ENCODE results near the gene ITPR1.
"Not testable (repeated sequence)": the region's sequence is repeated elsewhere in the genome, so short reads cannot be mapped to it uniquely, and the experiment has no call there.

ITPR1 gene

GRCh38 chr3:4748701-4749378 is 255.7 kb downstream of the ITPR1 start:
- FAIRE-seq, result no peak

GRCh38 chr3:4749567-4750002 is 256.4 kb downstream of the ITPR1 start:
- FAIRE-seq, result no peak

GRCh38 chr3:4750306-4750968 is 257.3 kb downstream of the ITPR1 start:
- no peak for FAIRE-seq

DNA sequence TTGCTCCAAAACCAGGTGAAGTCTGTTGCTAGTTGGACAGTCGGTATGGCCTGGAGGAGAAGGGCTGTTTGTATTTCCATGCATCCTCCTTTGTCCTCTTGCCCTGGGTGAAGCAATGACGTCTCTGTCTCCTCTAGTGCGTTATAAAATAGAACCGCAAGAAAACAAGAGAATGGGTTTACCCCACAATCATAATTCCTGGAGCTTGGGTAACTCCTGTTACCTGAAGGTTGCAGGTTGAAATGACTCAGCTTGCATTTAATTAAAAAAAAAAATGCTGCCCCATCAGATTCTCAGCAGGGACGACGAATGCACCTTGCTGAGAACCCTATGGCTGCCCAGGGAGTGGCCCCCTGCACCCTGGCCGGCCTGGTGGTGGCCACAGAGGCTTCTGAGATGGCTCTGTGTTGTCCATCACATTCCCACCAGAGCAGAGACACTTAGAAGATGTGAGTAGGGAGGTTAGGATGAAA is 257.9 kb downstream of the ITPR1 start:
- FAIRE-seq, result no peak

GRCh38 chr3:4751502-4752101 is 258.5 kb downstream of the ITPR1 start:
- FAIRE-seq, result no peak

GRCh38 chr3:4752201-4753072 is 259.3 kb downstream of the ITPR1 start:
- no peak for FAIRE-seq

DNA sequence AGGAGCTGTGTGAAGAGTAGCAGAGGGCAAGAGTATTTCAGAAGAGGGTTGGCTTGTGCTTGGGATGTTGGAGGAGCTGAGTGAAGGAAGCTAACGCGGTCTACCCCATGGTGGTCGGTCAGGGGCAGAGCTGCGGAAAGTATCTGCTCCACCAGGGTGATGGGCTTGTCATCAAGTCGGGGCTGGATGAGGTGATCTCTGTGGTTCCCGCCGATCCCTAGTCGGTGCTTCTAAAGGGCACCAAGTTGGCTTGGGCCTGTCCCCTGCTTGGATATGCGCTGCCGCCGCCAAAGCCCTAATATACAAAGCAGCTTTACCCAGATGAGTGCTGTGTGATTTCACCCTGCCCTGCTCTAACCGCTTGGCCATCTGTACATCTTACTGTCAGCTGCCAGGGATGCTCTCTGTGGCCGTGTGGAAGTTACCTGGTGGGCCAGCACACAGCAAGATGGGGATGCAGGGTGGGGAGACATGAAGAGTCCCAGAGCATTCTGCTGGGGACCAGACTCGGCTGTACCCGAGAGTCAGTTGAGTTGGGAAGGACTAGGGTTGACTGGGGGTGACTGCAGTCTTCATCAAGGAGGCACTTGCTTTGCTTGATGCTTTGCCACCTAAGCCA is 260.0 kb downstream of the ITPR1 start:
- FAIRE-seq, result no peak

GRCh38 chr3:4754180-4755086 is 261.3 kb downstream of the ITPR1 start:
- FAIRE-seq, result no peak

- no peak for FAIRE-seq
Observed at GRCh38 chr3:4755566-4755965, 262.4 kb downstream of the ITPR1 start.

DNA sequence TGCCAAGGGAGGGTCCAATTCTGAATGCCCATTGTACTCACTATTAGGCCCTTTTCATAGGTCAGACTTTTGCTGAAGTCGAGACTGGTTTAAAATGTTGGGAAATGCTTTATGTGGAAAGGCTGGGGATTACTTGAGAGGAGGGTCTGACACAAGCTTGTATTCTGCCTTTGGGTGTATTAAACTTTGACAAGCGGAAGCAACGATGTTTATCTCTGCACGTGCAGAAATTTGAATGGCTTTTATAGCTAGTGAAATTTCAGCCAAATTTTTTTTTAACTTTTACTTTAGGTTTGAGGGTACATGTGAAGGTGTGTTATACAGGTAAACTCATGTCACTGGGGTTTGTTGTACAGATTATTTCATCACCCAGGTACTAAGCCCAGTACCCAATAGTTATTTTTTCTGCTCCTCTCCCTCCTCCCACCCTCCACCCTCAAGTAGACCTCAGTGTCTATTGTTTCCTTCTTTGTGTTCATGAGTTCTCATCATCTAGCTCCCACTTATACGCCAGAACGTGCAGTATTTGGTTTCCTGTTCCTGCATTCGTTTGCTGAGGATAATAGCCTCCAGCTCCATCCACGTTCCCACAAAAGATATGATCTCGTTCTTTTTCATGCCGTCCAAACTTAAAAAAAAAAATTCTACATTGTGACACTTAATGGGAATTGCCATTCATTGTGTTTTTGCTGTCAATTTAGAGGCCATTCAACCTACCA is 263.1 kb downstream of the ITPR1 start:
- FAIRE-seq, result no peak

GRCh38 chr3:4756855-4757574 is 263.9 kb downstream of the ITPR1 start:
- FAIRE-seq, result no peak

DNA sequence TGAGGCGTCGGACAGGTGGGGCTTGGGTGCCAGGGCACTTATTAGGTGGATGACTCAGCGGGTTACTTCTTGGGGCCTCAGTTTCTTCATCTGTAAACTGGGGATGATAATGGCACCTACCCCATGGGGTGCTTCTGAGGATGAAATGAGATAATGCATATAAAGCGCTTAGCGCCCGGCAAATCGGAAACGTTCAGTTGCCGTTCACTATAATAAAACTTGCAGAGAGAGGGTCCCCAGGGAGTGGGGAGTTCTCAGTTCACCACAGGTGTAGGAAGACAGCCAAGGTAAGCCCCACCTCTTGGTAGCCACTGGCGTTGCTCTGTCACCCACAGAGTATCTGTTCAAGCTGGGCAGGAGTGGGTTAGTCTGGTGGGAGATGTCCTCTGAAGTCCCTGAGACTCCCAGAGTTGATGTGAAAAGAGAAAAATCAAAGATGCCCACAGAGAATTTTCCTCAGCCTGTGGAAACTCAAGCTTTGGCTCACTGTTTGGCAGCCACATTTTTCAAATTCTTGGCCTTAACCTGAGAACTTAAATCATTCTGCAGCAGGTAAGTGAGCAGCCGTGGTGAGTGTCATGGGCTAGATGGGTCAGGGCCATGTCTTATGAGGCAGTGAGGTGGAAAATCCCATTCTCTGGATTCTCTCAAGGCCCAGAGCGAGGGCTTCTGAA is 264.6 kb downstream of the ITPR1 start:
- no peak for FAIRE-seq

DNA sequence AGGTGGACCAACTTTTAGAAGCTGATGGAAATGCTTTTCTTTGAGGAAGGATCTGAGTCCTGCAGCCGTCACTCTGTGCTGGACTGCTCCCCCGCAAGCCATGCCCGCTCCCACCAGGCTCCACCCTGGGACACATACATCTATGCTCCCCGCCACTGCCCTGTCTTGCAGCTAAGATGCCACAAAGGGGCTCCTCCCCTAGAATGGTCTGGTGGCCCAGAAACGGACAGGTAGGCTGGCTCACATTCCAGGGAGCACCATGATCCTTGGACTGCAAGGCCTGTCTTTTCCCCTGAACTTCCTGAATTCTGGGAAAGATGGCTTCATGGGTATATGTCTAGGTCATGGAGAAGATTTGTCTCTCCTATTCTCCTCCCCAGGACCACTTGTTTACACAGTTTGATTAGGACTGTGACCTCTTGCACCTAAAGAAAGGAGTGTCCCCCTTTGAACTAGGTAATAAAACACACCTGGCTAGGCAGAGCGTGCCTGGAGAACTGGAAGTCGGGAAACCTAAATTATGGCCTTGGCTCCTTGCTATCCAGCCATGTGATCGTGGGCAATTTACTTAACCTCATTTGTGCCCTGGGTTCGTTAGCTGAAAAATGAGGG is 265.2 kb downstream of the ITPR1 start:
- no peak for FAIRE-seq

- FAIRE-seq, result no peak
Observed at GRCh38 chr3:4758957-4759656, 266.0 kb downstream of the ITPR1 start.

DNA sequence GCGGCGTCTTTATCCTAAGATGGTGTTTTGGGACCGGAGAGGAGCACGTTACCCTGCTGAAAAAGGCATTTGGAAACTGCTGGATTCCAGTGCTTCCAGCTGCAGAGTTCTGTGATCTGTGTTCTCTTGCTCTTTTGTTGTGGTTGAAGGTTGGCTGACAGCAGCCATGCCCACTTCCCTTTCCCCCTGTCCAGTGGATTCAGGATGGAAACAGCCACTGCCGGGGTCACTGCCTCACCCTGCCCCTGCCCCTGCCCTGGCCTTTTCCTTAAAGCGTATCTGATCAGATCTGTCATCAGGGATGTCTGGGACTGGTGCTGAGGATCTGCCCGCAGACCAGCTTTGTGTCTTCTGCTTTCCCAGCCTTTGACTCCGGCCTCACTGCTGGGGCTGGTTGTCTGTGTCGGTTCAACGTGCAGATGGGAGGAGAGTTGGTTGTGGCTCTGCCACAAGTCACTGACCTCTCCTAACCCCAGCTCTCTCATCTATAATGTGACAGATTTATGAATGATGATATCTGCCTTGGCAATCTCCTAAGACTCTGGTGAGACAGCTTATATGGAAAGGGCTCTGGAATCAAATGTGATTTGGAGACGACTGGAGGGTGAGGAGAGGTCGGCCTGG is 266.7 kb downstream of the ITPR1 start:
- FAIRE-seq, result no peak

DNA sequence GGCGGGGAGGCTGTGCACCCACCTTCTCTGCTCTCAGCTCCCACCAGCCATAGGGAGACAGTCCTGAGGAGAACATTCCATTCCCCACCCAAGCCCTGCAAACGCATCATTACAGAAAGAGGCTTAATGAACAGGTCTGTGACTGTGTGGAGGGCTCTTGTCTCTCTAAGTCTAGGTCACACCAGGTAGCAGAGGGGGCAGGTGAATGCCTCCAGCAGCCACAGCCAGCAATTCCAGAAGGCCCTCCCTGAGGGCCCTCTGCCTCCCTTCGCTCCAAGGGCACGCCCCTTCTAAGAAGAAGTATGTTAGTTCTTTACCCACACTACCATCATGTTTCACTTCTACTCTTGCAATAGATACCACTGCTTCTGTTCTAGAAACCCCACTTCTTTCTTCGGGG is 268.6 kb downstream of the ITPR1 start:
- no peak for FAIRE-seq

DNA sequence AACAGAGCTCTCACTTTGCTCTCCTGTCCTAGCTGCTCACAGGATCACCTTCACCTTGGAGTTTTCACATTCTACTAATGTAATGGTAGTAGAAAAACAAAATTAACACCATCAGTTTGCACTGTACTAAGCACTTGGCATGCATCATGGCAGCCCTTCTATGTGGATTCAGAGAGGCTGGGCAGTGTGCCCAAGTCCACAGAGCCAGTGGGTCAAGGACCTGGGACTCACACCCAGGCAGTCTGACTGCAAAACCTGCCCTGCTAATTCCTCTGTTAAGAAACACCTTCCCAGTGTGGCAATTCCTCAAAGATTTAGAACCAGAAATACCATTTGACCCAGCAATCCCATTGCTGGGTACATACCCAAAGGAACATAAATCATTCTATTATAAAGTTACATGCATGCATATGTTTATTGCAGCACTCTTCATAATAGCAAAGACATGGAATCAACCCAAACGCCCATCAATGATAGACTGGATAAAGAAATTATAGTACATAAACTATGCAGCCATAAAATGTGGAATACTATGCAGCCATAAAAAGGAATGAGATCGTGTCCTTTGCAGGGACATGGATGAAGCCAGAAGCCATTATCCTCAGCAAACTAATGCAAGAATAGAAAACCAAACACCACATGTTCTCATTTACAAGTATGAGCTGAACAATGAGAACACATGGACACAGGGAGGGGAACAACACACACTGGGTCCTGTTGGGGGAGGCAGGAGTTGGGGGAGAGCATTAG is 269.5 kb downstream of the ITPR1 start:
- not testable (repeated sequence) for FAIRE-seq
